HCT116 (cell line): ENCODE results near the gene USP3. TPM values are rescaled to one million over a fixed set of nuclear protein-coding genes. Genes with fewer than 3 reads are reported as not detected.

Experiments used
- ATAC-seq: fragments of 200-7000 bp; cut with Tn5 transposase; 2 replicates; pipeline ENCODE4 v1.9.1; 2020; ENCODE audit warnings: mild to moderate bottlenecking, moderate library complexity
- BruUV-seq: library from RNA; stranded (reverse); fragments of 400-500 nt; replicated peaks from 2 replicates; lab custom pipeline; 2021; lab: Mats Ljungman, UMichigan
- CTCF ChIA-PET: fragments of 300-600 bp; sonication (Branson Sonifier 250); formaldehyde crosslinking; loops from one replicate; lab custom pipeline; 2021; ENCODE audit warnings: antibody characterized with exemption; lab: Charles Lee
- POLR2A ChIA-PET: fragments of 300-600, 350-600 bp; sonication (Branson Sonifier 250); formaldehyde crosslinking; loops from one replicate; lab custom pipeline; 2021; ENCODE audit warnings: antibody characterized with exemption; lab: Charles Lee
- RAD21 ChIA-PET, 2 experiments: fragments of 300-600 bp; sonication (Branson Sonifier 250); formaldehyde crosslinking; loops; one replicate each; lab custom pipeline; 2023; ENCODE audit warnings: low total read pairs in 2 of 2; ENCODE audit not compliant: uncharacterized antibody in 2 of 2, unreplicated experiment in 2 of 2, low non-redundant PET in 1 of 2; lab: Charles Lee
- DNase-seq: peaks from one replicate; pipeline ENCODE4 v3.0.0-alpha.2; 2010; ENCODE audit warnings: low read depth, low spot score
- H2AFZ ChIP-seq: fragments of 200-600 bp; shearing (Covaris generic), sonication (generic); 2 replicates; pipeline ENCODE4 v1.6.1; 2017; ENCODE audit warnings: low read depth, mixed run types, mixed read lengths, antibody characterized with exemption, low read length; ENCODE audit not compliant: poor library complexity, severe bottlenecking
- H3K27ac ChIP-seq: 2 replicates; pipeline ENCODE4 v1.5.1; 2012; ENCODE audit warnings: low read depth, low read length
- H3K27me3 ChIP-seq: fragments of 200-600 bp; sonication (generic); 2 replicates; pipeline ENCODE4 v1.6.1; 2016; ENCODE audit warnings: mixed run types, low read length, mixed read lengths; ENCODE audit not compliant: insufficient read depth
- H3K36me3 ChIP-seq, 2 experiments: fragments of 200-500 bp in 1 of 2; fragments of 200-600 bp in 1 of 2; sonication (Bioruptor generic) in 1 of 2; sonication (generic) in 1 of 2; 2 replicates each; pipeline versions ENCODE4 v1.5.1 to v1.6.1; 2014 to 2016; ENCODE audit warnings: low read length in 2 of 2, inconsistent platforms in 1 of 2, mixed read lengths in 1 of 2, mixed run types in 1 of 2; ENCODE audit not compliant: insufficient read depth in 2 of 2, control insufficient read depth in 1 of 2
- H3K4me1 ChIP-seq, 2 experiments: fragments of 200-600 bp in 1 of 2; sonication (generic) in 1 of 2; 2 replicates each; pipeline versions ENCODE4 v1.5.1 to v1.6.1; 2012 to 2017; ENCODE audit warnings: low read length in 2 of 2, inconsistent platforms in 1 of 2, mild to moderate bottlenecking in 1 of 2, mixed read lengths in 1 of 2, mixed run types in 1 of 2, moderate library complexity in 1 of 2; ENCODE audit not compliant: insufficient read depth in 2 of 2, control insufficient read depth in 1 of 2
- H3K4me2 ChIP-seq: fragments of 200-600 bp; sonication (generic); 2 replicates; pipeline ENCODE4 v1.6.1; 2017; ENCODE audit warnings: mixed run types, low read length, mixed read lengths
- H3K4me3 ChIP-seq, 2 experiments: fragments of 200-600 bp in 1 of 2; sonication (generic) in 1 of 2; replicated peaks in 1 of 2; 2 replicates each; pipeline ENCODE4 v1.5.1; 2011 to 2016; ENCODE audit warnings: low read length in 2 of 2, control low read depth in 1 of 2, low read depth in 1 of 2, mild to moderate bottlenecking in 1 of 2, mixed read lengths in 1 of 2, mixed run types in 1 of 2
- H3K79me2 ChIP-seq: fragments of 200-600 bp; sonication (generic); 2 replicates; pipeline ENCODE4 v1.6.1; 2017; ENCODE audit warnings: mild to moderate bottlenecking, mixed run types, low read length, moderate library complexity, mixed read lengths; ENCODE audit not compliant: insufficient read depth
- H3K9ac ChIP-seq: fragments of 200-600 bp; sonication (generic); 2 replicates; pipeline ENCODE4 v1.6.1; 2016; ENCODE audit warnings: low read length, mixed read lengths
- H3K9me2 ChIP-seq: fragments of 200-600 bp; sonication (generic), shearing (Covaris generic); 2 replicates; pipeline ENCODE4 v1.6.1; 2017; ENCODE audit warnings: mixed run types, mild to moderate bottlenecking, moderate library complexity; ENCODE audit not compliant: insufficient read depth
- H3K9me3 ChIP-seq, 2 experiments: fragments of 200-500 bp in 1 of 2; fragments of 200-600 bp in 1 of 2; sonication (Bioruptor generic) in 1 of 2; sonication (generic) in 1 of 2; 2 replicates each; pipeline ENCODE4 v1.6.1; 2014 to 2017; ENCODE audit warnings: low read length in 2 of 2, mixed read lengths in 2 of 2, inconsistent platforms in 1 of 2, low read depth in 1 of 2, mild to moderate bottlenecking in 1 of 2, mixed run types in 1 of 2, moderate library complexity in 1 of 2; ENCODE audit not compliant: control insufficient read depth in 1 of 2, insufficient read depth in 1 of 2
- H4K20me1 ChIP-seq: fragments of 200-600 bp; sonication (generic), shearing (Covaris generic); 2 replicates; pipeline ENCODE4 v1.6.1; 2017; ENCODE audit warnings: mixed run types, mild to moderate bottlenecking, moderate library complexity; ENCODE audit not compliant: insufficient read depth
- CBX3 ChIP-seq: IDR thresholded peaks from 2 replicates; pipeline ENCODE4 v1.6.1; 2012; ENCODE audit warnings: low read depth
- CEBPB ChIP-seq: IDR thresholded peaks from 2 replicates; pipeline ENCODE4 v1.6.1; 2012; ENCODE audit warnings: low read depth
- EZH2 ChIP-seq: fragments of 200-600 bp; sonication (generic); IDR thresholded peaks from 2 replicates; pipeline ENCODE4 v1.6.1; 2017; ENCODE audit warnings: antibody characterized with exemption, mixed run types
- EZH2phosphoT487 ChIP-seq: fragments of 200-600 bp; IDR thresholded peaks from 2 replicates; pipeline ENCODE4 v1.6.1; 2018; ENCODE audit warnings: antibody characterized with exemption, borderline replicate concordance
- FOSL1 ChIP-seq: IDR thresholded peaks from 2 replicates; pipeline ENCODE4 v1.6.1; 2012; ENCODE audit warnings: low read depth
- JUND ChIP-seq: IDR thresholded peaks from 2 replicates; pipeline ENCODE4 v1.6.1; 2012
- POLR2A ChIP-seq: IDR thresholded peaks from 2 replicates; pipeline ENCODE4 v1.7.0; 2011; ENCODE audit warnings: borderline replicate concordance; ENCODE audit not compliant: insufficient read depth, insufficient read length; ENCODE audit errors: extremely low read depth
- RAD21 ChIP-seq: IDR thresholded peaks from 2 replicates; pipeline ENCODE4 v1.6.1; 2012; ENCODE audit warnings: low read depth, mild to moderate bottlenecking
- YY1 ChIP-seq: IDR thresholded peaks from 2 replicates; pipeline ENCODE4 v1.6.1; 2011; ENCODE audit warnings: low read length, low read depth, moderate library complexity, mild to moderate bottlenecking; ENCODE audit not compliant: insufficient replicate concordance; ENCODE audit errors: extremely low read depth
- ZNF274 ChIP-seq: fragments of 200-500 bp; sonication (Bioruptor generic); IDR thresholded peaks from 2 replicates; pipeline ENCODE4 v1.6.1; 2014; ENCODE audit warnings: mild to moderate bottlenecking, low read depth, low read length, inconsistent platforms
- intact Hi-C: fragments of 100-400 bp; cut with micrococcal nuclease; formaldehyde crosslinking; loops from 2 replicates; pipeline ENCODE4 v1.10.0; 2022
- total RNA-seq: library from RNA; stranded (reverse); gene quantifications from one replicate; pipeline ENCODE4 v1.2.1, GENCODE V29; 2021; ENCODE audit not compliant: unreplicated experiment
- TF ChIP-seq, protein P1 (sequence below): IDR thresholded peaks from 2 replicates; pipeline ENCODE4 v1.6.1; 2011; ENCODE audit warnings: mild to moderate bottlenecking, low read length, moderate library complexity; ENCODE audit not compliant: insufficient replicate concordance; ENCODE audit errors: extremely low read depth
- TF ChIP-seq, protein P2 (sequence below), 3 experiments: fragments of 200-600 bp in 1 of 3; sonication (generic) in 1 of 3; IDR thresholded peaks in 2 of 3; conservative IDR thresholded peaks in 1 of 3; 2 replicates each; pipeline ENCODE4 v1.5.1; 2012 to 2017; ENCODE audit warnings: low read depth in 2 of 3, low read length in 2 of 3, antibody characterized with exemption in 1 of 3, borderline replicate concordance in 1 of 3, control low read depth in 1 of 3, mild to moderate bottlenecking in 1 of 3, mixed read lengths in 1 of 3, mixed run types in 1 of 3, moderate library complexity in 1 of 3; ENCODE audit not compliant: insufficient read depth in 1 of 3
- TF ChIP-seq, protein P3 (sequence below): IDR thresholded peaks from 2 replicates; pipeline ENCODE4 v1.6.1; 2012

Gene USP3
- total RNA-seq, 1 experiment from 2014 or later = 61.6 TPM

GRCh38 chr15:63488398-63488960 lies 15.9 kb upstream of the USP3 start:
- Histone ChIP-seq H3K27ac (no peak overlapping the region), H3K9ac (no peak overlapping the region), H3K4me3 (no peak overlapping the region), H4K20me1 (no peaks in the 10 kb centered on the region), H3K79me2 (no peaks in the 10 kb centered on the region), H2AFZ (no peak overlapping the region), H3K9me3 (no peaks in the 10 kb centered on the region), H3K9me2 (no peaks in the 10 kb centered on the region), H3K4me2 (no peak overlapping the region), H3K36me3 (no peaks in the 10 kb centered on the region), H3K4me1 (peaks cover 5 to 17% of the 10 kb centered on the region in 2 experiments; a peak in 3 of 4 replicates)
- no peak for DNase-seq
- no peak for ATAC-seq
- no TSS peak for BruUV-seq
- ChIA-PET RAD21 (no interaction called here), CTCF (interaction anchor here (0.7 to 1.7 kb wide), 2 partner anchors 22 to 579 kb away, joined by 3 to 4 read pairs; no protein-coding TSS in a partner anchor)
- intact Hi-C loops = no loop called here
- TF ChIP-seq ZNF274 (no peak), RAD21 (no peak), EZH2phosphoT487 (no peak), JUND (no peak)
- TF ChIP-seq, protein P1, sequence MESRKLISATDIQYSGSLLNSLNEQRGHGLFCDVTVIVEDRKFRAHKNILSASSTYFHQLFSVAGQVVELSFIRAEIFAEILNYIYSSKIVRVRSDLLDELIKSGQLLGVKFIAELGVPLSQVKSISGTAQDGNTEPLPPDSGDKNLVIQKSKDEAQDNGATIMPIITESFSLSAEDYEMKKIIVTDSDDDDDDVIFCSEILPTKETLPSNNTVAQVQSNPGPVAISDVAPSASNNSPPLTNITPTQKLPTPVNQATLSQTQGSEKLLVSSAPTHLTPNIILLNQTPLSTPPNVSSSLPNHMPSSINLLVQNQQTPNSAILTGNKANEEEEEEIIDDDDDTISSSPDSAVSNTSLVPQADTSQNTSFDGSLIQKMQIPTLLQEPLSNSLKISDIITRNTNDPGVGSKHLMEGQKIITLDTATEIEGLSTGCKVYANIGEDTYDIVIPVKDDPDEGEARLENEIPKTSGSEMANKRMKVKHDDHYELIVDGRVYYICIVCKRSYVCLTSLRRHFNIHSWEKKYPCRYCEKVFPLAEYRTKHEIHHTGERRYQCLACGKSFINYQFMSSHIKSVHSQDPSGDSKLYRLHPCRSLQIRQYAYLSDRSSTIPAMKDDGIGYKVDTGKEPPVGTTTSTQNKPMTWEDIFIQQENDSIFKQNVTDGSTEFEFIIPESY = no peak
- TF ChIP-seq, all 23 proteins: peak for 0
- POLR2A ChIA-PET = interaction anchor here (0.7 to 2.1 kb wide), 2 partner anchors 16 to 643 kb away, joined by 4 to 15 read pairs; partner anchors contain the start of gene USP3
- no peaks in the 10 kb centered on the region for H3K27me3 ChIP-seq

DNA sequence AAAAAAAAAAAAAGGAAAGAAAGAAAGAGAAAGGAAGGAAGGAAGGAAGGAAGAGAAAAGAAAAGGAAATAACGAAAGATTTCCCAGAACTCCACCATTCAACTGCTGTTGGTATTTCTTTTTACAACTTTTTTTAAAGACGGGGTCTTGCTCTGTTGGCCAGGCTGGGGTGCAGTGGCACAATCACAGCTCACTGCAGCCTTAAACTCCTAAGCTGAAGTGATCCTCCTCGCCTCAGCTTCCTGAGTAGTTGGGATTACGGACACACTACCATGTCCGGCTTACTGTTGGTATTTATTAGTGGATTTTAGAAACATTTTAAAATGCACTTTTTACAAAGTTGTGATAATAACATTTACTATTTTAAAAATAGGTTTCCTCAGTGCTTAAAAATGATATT lies 15.0 kb upstream of the USP3 start:
- no TSS peak for BruUV-seq
- Histone ChIP-seq H3K27ac (no peak overlapping the region), H3K9ac (no peak overlapping the region), H4K20me1 (no peaks in the 10 kb centered on the region), H3K9me2 (no peaks in the 10 kb centered on the region), H2AFZ (no peak overlapping the region), H3K36me3 (no peaks in the 10 kb centered on the region), H3K9me3 (no peaks in the 10 kb centered on the region), H3K4me3 (no peak overlapping the region), H3K79me2 (no peaks in the 10 kb centered on the region), H3K27me3 (no peaks in the 10 kb centered on the region), H3K4me1 (peaks cover 5 to 17% of the 10 kb centered on the region in 2 experiments; a peak in 3 of 4 replicates), H3K4me2 (no peak overlapping the region)
- CTCF ChIA-PET = no interaction called here
- intact Hi-C loops = no loop called here
- DNase-seq (no peak), ATAC-seq (no peak)
- RAD21 ChIA-PET = no interaction called here
- POLR2A ChIA-PET = interaction anchor here (0.7 to 2.0 kb wide), 2 partner anchors 15 to 644 kb away, joined by 4 to 8 read pairs; partner anchors contain the start of gene USP3
- TF ChIP-seq ZNF274 (no peak), EZH2phosphoT487 (no peak), POLR2A (no peak), CEBPB (no peak), YY1 (no peak), EZH2 (no peak), CBX3 (no peak), FOSL1 (no peak)
- TF ChIP-seq, protein P1 = no peak
- TF ChIP-seq, protein P2, sequence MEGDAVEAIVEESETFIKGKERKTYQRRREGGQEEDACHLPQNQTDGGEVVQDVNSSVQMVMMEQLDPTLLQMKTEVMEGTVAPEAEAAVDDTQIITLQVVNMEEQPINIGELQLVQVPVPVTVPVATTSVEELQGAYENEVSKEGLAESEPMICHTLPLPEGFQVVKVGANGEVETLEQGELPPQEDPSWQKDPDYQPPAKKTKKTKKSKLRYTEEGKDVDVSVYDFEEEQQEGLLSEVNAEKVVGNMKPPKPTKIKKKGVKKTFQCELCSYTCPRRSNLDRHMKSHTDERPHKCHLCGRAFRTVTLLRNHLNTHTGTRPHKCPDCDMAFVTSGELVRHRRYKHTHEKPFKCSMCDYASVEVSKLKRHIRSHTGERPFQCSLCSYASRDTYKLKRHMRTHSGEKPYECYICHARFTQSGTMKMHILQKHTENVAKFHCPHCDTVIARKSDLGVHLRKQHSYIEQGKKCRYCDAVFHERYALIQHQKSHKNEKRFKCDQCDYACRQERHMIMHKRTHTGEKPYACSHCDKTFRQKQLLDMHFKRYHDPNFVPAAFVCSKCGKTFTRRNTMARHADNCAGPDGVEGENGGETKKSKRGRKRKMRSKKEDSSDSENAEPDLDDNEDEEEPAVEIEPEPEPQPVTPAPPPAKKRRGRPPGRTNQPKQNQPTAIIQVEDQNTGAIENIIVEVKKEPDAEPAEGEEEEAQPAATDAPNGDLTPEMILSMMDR (IDR thresholded peaks at IDR 0.05 in 2 of 3, conservative IDR thresholded peaks at IDR 0.05 in 1 of 3; ENCODE audit: borderline replicate concordance in 1 of 3, insufficient read depth in 1 of 3, low read depth in 2 of 3, low read length in 2 of 3) = no peak
- TF ChIP-seq, protein P3, sequence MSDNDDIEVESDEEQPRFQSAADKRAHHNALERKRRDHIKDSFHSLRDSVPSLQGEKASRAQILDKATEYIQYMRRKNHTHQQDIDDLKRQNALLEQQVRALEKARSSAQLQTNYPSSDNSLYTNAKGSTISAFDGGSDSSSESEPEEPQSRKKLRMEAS = no peak
